Measurements from ENCODE around the gene ENO4.

Gene ENO4

GRCh38 chr10:116913695-116914094 lies 64.4 kb downstream of the ENO4 start:
- DNase-seq (ENCODE audit: low spot score), result no peak

- DNase-seq (ENCODE audit: low spot score), result no peak
These were observed 66.0 kb downstream of the ENO4 start for GRCh38 chr10:116915340-116915739.

- no peak for DNase-seq (ENCODE audit: low spot score)
These were observed 68.2 kb downstream of the ENO4 start for GRCh38 chr10:116917481-116917880.

- no peak for DNase-seq (ENCODE audit: low spot score)
These were observed 69.3 kb downstream of the ENO4 start for GRCh38 chr10:116918583-116918982.

GRCh38 chr10:116919164-116919563 lies 69.9 kb downstream of the ENO4 start:
- no peak for DNase-seq (ENCODE audit: low spot score)

- no peak for DNase-seq (ENCODE audit: low spot score)
These were observed 70.4 kb downstream of the ENO4 start for GRCh38 chr10:116919706-116920105.

GRCh38 chr10:116925056-116925455 lies 75.8 kb downstream of the ENO4 start:
- DNase-seq (ENCODE audit: low spot score), result no peak

GRCh38 chr10:116926426-116926825 lies 77.1 kb downstream of the ENO4 start:
- no peak for DNase-seq (ENCODE audit: low spot score)

GRCh38 chr10:116931806-116932205 lies 82.5 kb downstream of the ENO4 start:
- no peak for DNase-seq (ENCODE audit: low spot score)
